Activated T-cell treated with anti-CD3 and anti-CD28 coated beads for 4 hours (primary cell): ENCODE data around the gene CARMIL1.
"Not testable (repeated sequence)": the region's sequence is repeated elsewhere in the genome, so short reads cannot be mapped to it uniquely, and the experiment has no call there.

Experiments used
- DNase-seq: peaks from one replicate; pipeline ENCODE4 v3.0.0-alpha.2; 2020

Gene CARMIL1

GRCh38 chr6:25414755-25415154, 135.6 kb downstream of the CARMIL1 start:
- no peak for DNase-seq

- DNase-seq = no peak
Measured at GRCh38 chr6:25415274-25415673, 136.1 kb downstream of the CARMIL1 start.

GRCh38 chr6:25415701-25416100, 136.5 kb downstream of the CARMIL1 start:
- DNase-seq = no peak

- no peak for DNase-seq
Measured at GRCh38 chr6:25417046-25417605, 138.0 kb downstream of the CARMIL1 start.

GRCh38 chr6:25418454-25419052, 139.4 kb downstream of the CARMIL1 start:
- DNase-seq = no peak

GRCh38 chr6:25419879-25420278, 140.7 kb downstream of the CARMIL1 start:
- DNase-seq = no peak

- no peak for DNase-seq
Measured at GRCh38 chr6:25423358-25423757, 144.2 kb downstream of the CARMIL1 start.

- DNase-seq = no peak
Measured at GRCh38 chr6:25424303-25424702, 145.1 kb downstream of the CARMIL1 start.

GRCh38 chr6:25427549-25427948, 148.4 kb downstream of the CARMIL1 start:
- DNase-seq = no peak

- DNase-seq = no peak
Measured at GRCh38 chr6:25428758-25429317, 149.7 kb downstream of the CARMIL1 start.

GRCh38 chr6:25431306-25431974, 152.3 kb downstream of the CARMIL1 start:
- no peak for DNase-seq

- no peak for DNase-seq
Measured at GRCh38 chr6:25431975-25432307, 152.8 kb downstream of the CARMIL1 start.

- no peak for DNase-seq
Measured at GRCh38 chr6:25434921-25435320, 155.7 kb downstream of the CARMIL1 start.

- DNase-seq = no peak
Measured at GRCh38 chr6:25435416-25435985, 156.3 kb downstream of the CARMIL1 start.

- DNase-seq = no peak
Measured at GRCh38 chr6:25436760-25437159, 157.6 kb downstream of the CARMIL1 start.

GRCh38 chr6:25439368-25439767, 160.2 kb downstream of the CARMIL1 start:
- no peak for DNase-seq

GRCh38 chr6:25441663-25442270, 162.6 kb downstream of the CARMIL1 start:
- DNase-seq = no peak

GRCh38 chr6:25442898-25443297, 163.7 kb downstream of the CARMIL1 start:
- DNase-seq = no peak

- not testable (repeated sequence) for DNase-seq
Measured at GRCh38 chr6:25444521-25444920, 165.3 kb downstream of the CARMIL1 start.

GRCh38 chr6:25446830-25447569, 167.8 kb downstream of the CARMIL1 start:
- DNase-seq = no peak

- DNase-seq = no peak
Measured at GRCh38 chr6:25447570-25447929, 168.4 kb downstream of the CARMIL1 start.

GRCh38 chr6:25448965-25449538, 169.9 kb downstream of the CARMIL1 start:
- no peak for DNase-seq

GRCh38 chr6:25449774-25450173, 170.6 kb downstream of the CARMIL1 start:
- no peak for DNase-seq
